GM20000 (cell line): Measurements from ENCODE around the gene TUBA4B.

Experiments
- DNase-seq: peaks from one replicate; pipeline ENCODE4 v3.0.0; 2012; ENCODE audit warnings: low spot score
- TF ChIP-seq, protein P1 (sequence below): IDR thresholded peaks from 2 replicates; pipeline ENCODE4 v1.5.1; 2012; ENCODE audit warnings: mild to moderate bottlenecking, control low read depth; ENCODE audit errors: extremely low read depth, missing control alignments

Gene TUBA4B

DNA sequence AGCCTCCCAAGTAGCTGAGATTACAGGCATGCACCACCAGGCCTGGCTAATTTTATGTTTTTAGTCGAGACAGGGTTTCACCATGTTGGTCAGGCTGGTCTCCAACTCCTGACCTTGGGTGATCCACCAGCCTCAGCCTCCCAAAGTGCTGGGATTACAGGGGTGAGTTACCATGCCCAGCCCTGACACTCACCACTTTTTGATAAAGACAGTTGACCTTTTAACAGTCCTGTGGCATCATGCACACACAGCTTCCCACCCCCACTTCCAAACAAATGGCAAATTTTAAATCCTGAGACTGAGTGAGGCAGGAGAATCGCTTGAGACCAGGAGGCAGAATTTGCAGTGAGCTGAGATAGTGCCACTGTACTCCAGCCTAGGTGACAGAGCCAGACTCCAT is 20.0 kb downstream of the TUBA4B start:
- DNase-seq, result no peak
- TF ChIP-seq, protein P1, sequence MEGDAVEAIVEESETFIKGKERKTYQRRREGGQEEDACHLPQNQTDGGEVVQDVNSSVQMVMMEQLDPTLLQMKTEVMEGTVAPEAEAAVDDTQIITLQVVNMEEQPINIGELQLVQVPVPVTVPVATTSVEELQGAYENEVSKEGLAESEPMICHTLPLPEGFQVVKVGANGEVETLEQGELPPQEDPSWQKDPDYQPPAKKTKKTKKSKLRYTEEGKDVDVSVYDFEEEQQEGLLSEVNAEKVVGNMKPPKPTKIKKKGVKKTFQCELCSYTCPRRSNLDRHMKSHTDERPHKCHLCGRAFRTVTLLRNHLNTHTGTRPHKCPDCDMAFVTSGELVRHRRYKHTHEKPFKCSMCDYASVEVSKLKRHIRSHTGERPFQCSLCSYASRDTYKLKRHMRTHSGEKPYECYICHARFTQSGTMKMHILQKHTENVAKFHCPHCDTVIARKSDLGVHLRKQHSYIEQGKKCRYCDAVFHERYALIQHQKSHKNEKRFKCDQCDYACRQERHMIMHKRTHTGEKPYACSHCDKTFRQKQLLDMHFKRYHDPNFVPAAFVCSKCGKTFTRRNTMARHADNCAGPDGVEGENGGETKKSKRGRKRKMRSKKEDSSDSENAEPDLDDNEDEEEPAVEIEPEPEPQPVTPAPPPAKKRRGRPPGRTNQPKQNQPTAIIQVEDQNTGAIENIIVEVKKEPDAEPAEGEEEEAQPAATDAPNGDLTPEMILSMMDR, result no peak

DNA sequence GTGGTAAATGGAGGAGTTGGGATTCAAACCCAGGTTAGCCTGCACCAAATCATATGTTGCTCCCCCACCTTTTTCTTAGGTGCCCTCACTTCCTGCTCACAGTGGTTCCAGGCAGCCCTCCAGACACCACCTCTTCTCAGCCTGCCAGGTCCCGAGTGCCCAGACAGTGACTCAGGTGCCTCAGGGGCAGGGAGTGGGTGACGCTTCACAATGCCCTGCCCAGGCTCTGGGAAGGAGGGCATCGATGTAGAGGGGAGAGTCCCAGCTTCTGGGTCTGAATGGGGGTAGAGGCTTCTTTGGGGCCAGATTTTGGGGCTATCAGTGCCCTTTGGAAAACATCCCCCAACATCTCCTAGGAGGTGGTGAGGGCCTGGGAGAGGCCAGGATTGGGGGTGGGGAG is 20.9 kb downstream of the TUBA4B start:
- no peak for DNase-seq
- TF ChIP-seq, protein P1, result no peak

DNA sequence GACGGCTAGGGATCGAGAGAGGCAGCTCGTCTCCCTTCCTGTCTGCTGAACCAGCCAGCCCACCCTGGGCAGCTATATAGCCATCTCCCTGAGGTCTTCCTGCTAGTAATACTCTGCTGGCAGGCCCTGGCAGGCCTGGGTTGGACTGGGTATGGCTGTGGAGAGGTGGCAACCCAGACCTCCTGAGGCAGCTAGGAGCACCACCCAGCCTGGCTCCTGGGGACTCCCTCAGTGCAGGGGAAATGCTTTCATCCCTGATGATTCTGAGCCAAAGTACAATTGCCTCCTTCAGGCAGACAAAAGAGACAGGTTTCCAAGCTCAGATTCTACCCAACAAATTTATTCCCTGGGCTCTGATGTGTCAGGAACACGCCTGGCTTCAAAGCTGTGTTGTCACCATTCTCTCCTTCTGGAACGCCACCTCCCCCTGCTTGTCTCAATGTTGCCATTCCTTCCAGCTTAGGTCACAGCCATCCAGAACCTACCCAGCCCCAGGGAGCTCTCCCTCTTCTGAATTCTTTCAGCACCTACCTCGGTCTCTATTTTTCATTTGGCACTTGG is 21.4 kb downstream of the TUBA4B start:
- no peak for DNase-seq
- TF ChIP-seq, protein P1, result no peak

DNA sequence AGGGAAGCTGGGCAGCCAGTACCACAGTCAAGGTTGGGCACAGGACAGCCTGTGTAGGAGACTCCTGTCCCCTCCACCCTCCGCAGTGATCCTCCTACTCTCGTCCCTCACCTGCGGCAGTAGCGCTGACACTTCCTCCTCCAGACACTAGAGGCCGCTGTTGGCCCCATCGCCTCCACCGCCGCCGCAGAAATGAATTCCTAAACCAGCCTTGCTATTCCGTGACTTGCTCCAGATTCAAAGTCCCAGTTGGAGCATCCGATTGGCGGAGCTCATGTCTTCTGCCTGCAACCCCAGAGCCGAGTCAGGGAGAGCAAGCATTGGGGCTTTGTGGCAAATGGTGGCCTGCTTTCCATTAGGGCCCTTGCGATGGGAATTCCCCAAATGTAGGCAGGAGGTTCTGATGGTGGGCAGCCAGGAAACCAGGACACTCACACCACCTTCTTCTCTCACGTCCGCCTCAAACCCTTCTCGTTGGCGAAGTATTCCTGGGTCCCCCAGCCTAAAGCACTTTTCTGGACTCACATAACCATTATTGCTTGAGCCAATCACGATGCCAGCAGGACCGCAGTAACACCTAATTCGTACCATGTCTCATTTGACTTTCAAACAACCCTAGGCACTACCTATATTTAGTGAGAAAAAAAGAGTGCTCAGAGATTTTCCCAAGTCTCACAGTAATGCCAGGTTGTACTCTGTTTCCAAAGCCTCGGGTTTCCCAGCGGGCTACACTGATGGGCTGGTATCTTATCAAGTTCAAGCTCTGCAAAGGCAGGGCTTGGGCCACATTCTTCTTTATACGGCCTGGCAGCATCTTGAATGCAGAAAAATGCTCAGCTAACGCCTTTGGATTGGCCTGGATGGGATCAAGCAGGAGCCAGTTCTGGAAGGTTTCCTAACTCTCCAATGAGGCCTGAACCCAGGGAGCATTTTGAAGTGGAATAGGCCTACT is 24.9 kb downstream of the TUBA4B start:
- TF ChIP-seq, protein P1, result peak; percentile 85
- peak; percentile 79 for DNase-seq

DNA sequence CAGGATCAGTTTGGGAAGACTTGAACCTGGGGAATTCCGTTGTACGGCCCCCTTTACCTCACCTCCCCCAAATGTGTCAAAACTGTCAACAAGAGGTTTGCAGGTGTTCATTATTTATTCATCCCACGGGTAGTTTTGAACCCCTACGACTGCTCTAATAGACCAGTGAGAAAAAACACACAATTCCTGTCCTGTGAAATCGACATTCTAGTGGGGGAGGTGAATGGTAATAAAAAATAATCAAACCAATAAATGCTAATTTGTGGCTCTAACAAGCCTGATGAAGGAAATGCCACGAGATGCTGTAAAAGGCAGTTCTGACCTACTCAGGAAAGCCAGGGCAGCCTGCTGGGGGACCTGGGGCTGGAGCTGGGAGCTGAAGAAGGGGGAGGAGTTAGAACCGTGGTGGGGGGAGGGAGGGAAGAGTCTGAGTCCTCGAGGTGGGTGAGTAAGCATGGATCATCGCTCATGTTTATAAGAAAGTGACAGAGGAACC is 25.7 kb downstream of the TUBA4B start:
- DNase-seq, result peak; percentile 35
- TF ChIP-seq, protein P1, result no peak

DNA sequence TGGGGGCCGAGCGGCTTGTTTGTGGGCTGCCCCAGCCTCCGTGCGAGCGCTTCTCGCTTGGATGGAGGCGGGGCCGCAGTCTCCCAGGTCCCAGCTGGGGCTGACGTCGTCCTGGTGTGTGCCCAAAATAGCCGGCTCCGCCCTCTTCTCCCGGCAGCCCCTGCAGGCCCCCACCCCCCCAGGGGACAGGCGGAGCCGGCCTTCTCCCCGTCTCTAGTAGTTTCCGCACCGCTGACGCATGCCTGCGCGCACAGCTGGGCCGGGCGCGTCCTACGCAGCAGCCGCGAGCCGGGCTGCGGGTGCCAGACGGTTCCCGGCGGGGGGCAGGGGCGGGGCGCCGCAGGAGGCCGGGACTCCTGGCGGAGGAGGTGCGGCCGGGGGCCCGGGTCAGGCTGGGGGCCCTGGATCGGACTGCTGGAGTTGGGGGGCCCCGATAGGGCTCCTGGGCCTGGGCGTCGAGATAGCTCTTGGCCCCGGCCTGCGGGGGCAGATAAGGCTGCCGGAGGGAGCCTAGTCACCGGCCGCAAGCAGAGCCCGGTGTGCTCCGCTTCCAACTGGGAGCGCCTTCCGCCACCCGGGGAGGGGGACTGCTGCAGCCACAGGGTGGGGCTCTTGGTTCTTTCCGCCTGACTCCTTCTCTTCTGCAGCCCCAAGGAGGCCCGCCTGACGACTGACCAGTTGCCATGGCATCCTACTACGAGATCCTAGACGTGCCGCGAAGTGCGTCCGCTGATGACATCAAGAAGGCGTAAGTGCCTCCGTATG is 26.3 kb downstream of the TUBA4B start, which contains the start of gene DNAJB2:
Gene DNAJB2 (plus strand): TSS at position 216 of the 765 bp plus-strand sequence. CDS start 468 bp downstream, at position 684.
- DNase-seq, result peak; percentile 100
- TF ChIP-seq, protein P1, result no peak
